GM23338 (cell line): ENCODE data around the gene DTHD1. TPM values are rescaled to one million over a fixed set of nuclear protein-coding genes. Genes with fewer than 3 reads are reported as not detected.

Experiments
- ATAC-seq: fragments of 200-7000 bp; cut with Tn5 transposase; 3 replicates; pipeline ENCODE4 v1.9.1; 2020
- DNase-seq: peaks from one replicate; pipeline ENCODE4 v3.0.0-alpha.2; 2015; ENCODE audit warnings: low spot score
- H2AFZ ChIP-seq: fragments of 200-600 bp; sonication (generic); 2 replicates; pipeline ENCODE4 v1.8.0; 2016; ENCODE audit warnings: antibody characterized with exemption, mild to moderate bottlenecking, moderate library complexity
- H3F3A ChIP-seq: fragments of 200-600 bp; sonication (generic); replicated peaks from 2 replicates; pipeline ENCODE4 v1.8.0; 2017; ENCODE audit warnings: antibody characterized with exemption, mixed run types, low read depth
- H3K27ac ChIP-seq: fragments of 200-600 bp; sonication (generic); 2 replicates; pipeline ENCODE4 v1.6.1; 2016; ENCODE audit warnings: low read depth
- H3K27me3 ChIP-seq: fragments of 200-600 bp; sonication (generic); 2 replicates; pipeline ENCODE4 v1.8.0; 2016; ENCODE audit warnings: mild to moderate bottlenecking, mixed run types, moderate library complexity; ENCODE audit not compliant: insufficient read depth
- H3K36me3 ChIP-seq: fragments of 200-600 bp; sonication (generic); 2 replicates; pipeline ENCODE4 v1.8.0; 2016; ENCODE audit warnings: mild to moderate bottlenecking; ENCODE audit not compliant: insufficient read depth
- H3K4me1 ChIP-seq: fragments of 200-600 bp; sonication (generic); 2 replicates; pipeline ENCODE4 v1.8.0; 2016; ENCODE audit warnings: mild to moderate bottlenecking, moderate library complexity; ENCODE audit not compliant: insufficient read depth
- H3K4me2 ChIP-seq: fragments of 200-600 bp; sonication (generic); 2 replicates; pipeline ENCODE4 v1.7.1; 2017; ENCODE audit warnings: mixed run types
- H3K4me3 ChIP-seq: fragments of 200-600 bp; sonication (generic); 2 replicates; pipeline ENCODE4 v1.6.1; 2016; ENCODE audit warnings: mixed run types
- H3K79me2 ChIP-seq: fragments of 200-600 bp; sonication (generic); replicated peaks from 2 replicates; pipeline ENCODE4 v1.8.0; 2017; ENCODE audit warnings: mild to moderate bottlenecking; ENCODE audit not compliant: insufficient read depth
- H3K9me2 ChIP-seq: fragments of 200-600 bp; sonication (generic); 2 replicates; pipeline ENCODE4 v1.8.0; 2017; ENCODE audit not compliant: insufficient read depth
- H4K20me1 ChIP-seq: fragments of 200-600 bp; sonication (generic); replicated peaks from 2 replicates; pipeline ENCODE4 v1.8.0; 2017; ENCODE audit warnings: mild to moderate bottlenecking; ENCODE audit not compliant: insufficient read depth
- H3K27ac Mint-ChIP-seq: 2 replicates; pipeline ENCODE4 v1.8.0; 2020; ENCODE audit warnings: inconsistent platforms, mild to moderate bottlenecking, moderate library complexity, mixed read lengths
- H3K27me3 Mint-ChIP-seq: 3 replicates; pipeline ENCODE4 v1.8.0; 2022; ENCODE audit warnings: low read depth, mild to moderate bottlenecking, moderate library complexity, mixed read lengths, inconsistent platforms; ENCODE audit not compliant: insufficient read depth, poor library complexity
- H3K36me3 Mint-ChIP-seq: 3 replicates; pipeline ENCODE4 v1.8.0; 2021; ENCODE audit warnings: low read depth, mild to moderate bottlenecking, inconsistent platforms, moderate library complexity, mixed read lengths
- H3K4me1 Mint-ChIP-seq: 3 replicates; pipeline ENCODE4 v1.8.0; 2020; ENCODE audit warnings: mild to moderate bottlenecking, inconsistent platforms, mixed read lengths
- H3K4me3 Mint-ChIP-seq: 3 replicates; pipeline ENCODE4 v1.8.0; 2021; ENCODE audit warnings: moderate library complexity, mild to moderate bottlenecking, inconsistent platforms, mixed read lengths
- H3K9me3 Mint-ChIP-seq: 3 replicates; pipeline ENCODE4 v1.8.0; 2020; ENCODE audit warnings: moderate library complexity, mild to moderate bottlenecking, inconsistent platforms, mixed read lengths
- CREB1 ChIP-seq: fragments of 250-450 bp; sonication (Bioruptor Pico); IDR thresholded peaks from 2 replicates; pipeline ENCODE4 v1.5.0; 2020; ENCODE audit warnings: low read depth, mild to moderate bottlenecking, moderate library complexity
- EZH2 ChIP-seq: fragments of 200-600 bp; sonication (generic); IDR thresholded peaks from one replicate; pipeline ENCODE4 v1.8.0; 2017; ENCODE audit warnings: antibody characterized with exemption, mild to moderate bottlenecking, low read depth; ENCODE audit not compliant: unreplicated experiment
- EZH2phosphoT487 ChIP-seq: fragments of 200-600 bp; sonication (generic); IDR thresholded peaks from one replicate; pipeline ENCODE4 v1.8.1; 2018; ENCODE audit warnings: antibody characterized with exemption; ENCODE audit not compliant: unreplicated experiment
- JUNB ChIP-seq: IDR thresholded peaks from one replicate; pipeline ENCODE4 v1.6.1; 2016; ENCODE audit warnings: antibody characterized with exemption; ENCODE audit not compliant: unreplicated experiment
- NANOG ChIP-seq: IDR thresholded peaks from 2 replicates; pipeline ENCODE4 v1.6.1; 2016; ENCODE audit warnings: antibody characterized with exemption, borderline replicate concordance
- POLR2AphosphoS5 ChIP-seq: IDR thresholded peaks from 2 replicates; pipeline ENCODE4 v1.6.1; 2016; ENCODE audit warnings: antibody characterized with exemption, low read depth
- ZNF114 ChIP-seq: fragments of 250-450 bp; sonication (Bioruptor Pico); IDR thresholded peaks from 2 replicates; pipeline ENCODE4 v1.5.0; 2020; ENCODE audit warnings: mild to moderate bottlenecking, moderate library complexity
- ZNF462 ChIP-seq: fragments of 250-450 bp; sonication (Bioruptor Pico); IDR thresholded peaks from 2 replicates; pipeline ENCODE4 v1.5.0; 2020; ENCODE audit warnings: mild to moderate bottlenecking, moderate library complexity
- polyA plus RNA-seq: library from polyadenylated mRNA; unstranded; fragments of >200 nt; fragmentation: Nextera tagmentation; extraction: Ambion mirVana; gene quantifications from 2 replicates; pipeline ENCODE4 v1.2.1, GENCODE V29; 2016
- total RNA-seq: library from RNA; depleted of rRNA; stranded (reverse); fragments of >200 nt; shearing (Covaris generic); gene quantifications from 2 replicates; pipeline ENCODE4 v1.2.3, GENCODE V29; 2014
- TF ChIP-seq, protein P1 (sequence below): IDR thresholded peaks from one replicate; pipeline ENCODE4 v1.6.1; 2018; ENCODE audit warnings: antibody characterized with exemption; ENCODE audit not compliant: unreplicated experiment

Gene DTHD1
- total and polyA plus RNA-seq, 2 experiments from 2014 or later = not detected

DNA sequence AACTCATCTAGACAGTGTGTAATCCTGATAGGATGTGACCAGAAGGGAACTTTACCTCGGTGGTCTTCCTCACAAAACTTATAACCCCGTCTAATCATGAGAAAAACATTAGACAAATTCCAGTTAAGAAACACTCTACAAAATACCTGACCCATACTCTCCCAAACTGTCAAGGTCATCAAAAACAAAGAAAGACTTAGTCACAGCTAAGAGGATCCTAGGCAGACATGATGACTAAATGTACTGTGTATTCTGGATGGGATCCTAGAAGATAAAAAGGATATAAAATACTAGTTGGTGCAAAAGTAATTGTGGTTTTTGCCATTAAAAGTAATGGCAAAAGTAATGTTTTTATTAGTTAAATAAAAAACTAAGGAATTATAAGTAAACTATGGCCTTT lies 81.6 kb downstream of the DTHD1 start (continued):
- no peak for TF ChIP-seq JUNB
- TF ChIP-seq ZNF114 (CRISPR knock-in tag) = no peak

GRCh38 chr4:36374836-36375511 lies 93.6 kb downstream of the DTHD1 start:
- H3F3A ChIP-seq = no peaks in the 10 kb centered on the region
- H3K4me1 Mint-ChIP-seq = no peaks in the 10 kb centered on the region
- H3K27me3 Mint-ChIP-seq = peaks cover 1% of the 10 kb centered on the region
- H3K27me3 ChIP-seq = no peaks in the 10 kb centered on the region
- H3K36me3 Mint-ChIP-seq = peaks cover 22% of the 10 kb centered on the region
- H2AFZ ChIP-seq = no peak overlapping the region
- no peak overlapping the region for H3K27ac Mint-ChIP-seq
- H3K79me2 ChIP-seq = no peaks in the 10 kb centered on the region
- DNase-seq (no peak), ATAC-seq (no peak)
- H3K4me2 ChIP-seq = no peak overlapping the region
- no peak overlapping the region for H3K4me3 Mint-ChIP-seq
- no peaks in the 10 kb centered on the region for H3K9me2 ChIP-seq
- no peak overlapping the region for H3K27ac ChIP-seq
- H3K9me3 Mint-ChIP-seq = peaks cover 59% of the 10 kb centered on the region
- H3K4me3 ChIP-seq = no peak overlapping the region
- TF ChIP-seq NANOG (no peak), JUNB (no peak)
- H3K36me3 ChIP-seq = no peaks in the 10 kb centered on the region; the same call in 1 of the 2 replicates
- H3K4me1 ChIP-seq = no peaks in the 10 kb centered on the region
- H4K20me1 ChIP-seq = no peaks in the 10 kb centered on the region

DNA sequence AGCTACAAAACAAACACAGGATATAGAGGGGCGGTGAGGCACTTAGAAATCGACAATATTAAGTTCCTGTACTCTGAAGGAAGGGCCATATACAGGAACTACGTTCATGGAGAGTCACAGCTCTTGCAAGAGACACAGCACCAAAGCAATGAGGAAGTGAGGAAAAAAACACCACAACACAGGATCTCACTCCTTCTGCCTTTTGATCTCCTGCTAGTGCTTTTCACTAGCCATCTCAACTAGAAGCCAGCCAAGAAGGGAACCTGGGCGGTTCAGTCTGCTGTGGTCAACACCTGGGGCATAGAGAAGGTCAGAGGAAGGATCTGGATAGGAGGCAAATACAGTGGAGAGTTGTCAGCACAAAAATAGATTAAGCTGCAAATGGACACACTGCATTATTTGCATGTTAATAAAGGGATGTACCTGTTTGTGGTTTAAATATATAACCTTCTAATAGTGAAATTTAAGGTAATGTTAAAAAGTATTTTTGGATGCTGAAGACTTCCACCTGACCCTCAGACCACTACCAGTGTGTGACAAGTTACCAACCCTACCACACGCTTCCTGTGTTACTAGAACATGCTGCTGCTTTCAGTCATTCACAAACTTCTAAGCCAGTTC lies 104.6 kb downstream of the DTHD1 start:
- Mint-ChIP-seq H3K4me1 (no peaks in the 10 kb centered on the region), H3K9me3 (peaks cover under 1% of the 10 kb centered on the region; the same call in 1 of the 3 replicates), H3K27me3 (peaks cover 2% of the 10 kb centered on the region), H3K36me3 (no peaks in the 10 kb centered on the region), H3K27ac (no peak overlapping the region), H3K4me3 (no peak overlapping the region)
- Histone ChIP-seq H2AFZ (no peak overlapping the region), H3K27me3 (no peaks in the 10 kb centered on the region), H3F3A (no peaks in the 10 kb centered on the region), H3K79me2 (no peaks in the 10 kb centered on the region), H4K20me1 (no peaks in the 10 kb centered on the region), H3K4me1 (no peaks in the 10 kb centered on the region), H3K4me2 (no peak overlapping the region), H3K27ac (no peak overlapping the region), H3K4me3 (no peak overlapping the region), H3K36me3 (no peaks in the 10 kb centered on the region), H3K9me2 (no peaks in the 10 kb centered on the region)
- no peak for DNase-seq
- no peak for ATAC-seq
- no peak for TF ChIP-seq ZNF114 (CRISPR knock-in tag)
- no peak for TF ChIP-seq ZNF462 (CRISPR knock-in tag)
- TF ChIP-seq EZH2 = no peak
- TF ChIP-seq POLR2AphosphoS5 = no peak
- TF ChIP-seq CREB1 (CRISPR knock-in tag) = no peak
- TF ChIP-seq NANOG = no peak
- TF ChIP-seq, protein P1, sequence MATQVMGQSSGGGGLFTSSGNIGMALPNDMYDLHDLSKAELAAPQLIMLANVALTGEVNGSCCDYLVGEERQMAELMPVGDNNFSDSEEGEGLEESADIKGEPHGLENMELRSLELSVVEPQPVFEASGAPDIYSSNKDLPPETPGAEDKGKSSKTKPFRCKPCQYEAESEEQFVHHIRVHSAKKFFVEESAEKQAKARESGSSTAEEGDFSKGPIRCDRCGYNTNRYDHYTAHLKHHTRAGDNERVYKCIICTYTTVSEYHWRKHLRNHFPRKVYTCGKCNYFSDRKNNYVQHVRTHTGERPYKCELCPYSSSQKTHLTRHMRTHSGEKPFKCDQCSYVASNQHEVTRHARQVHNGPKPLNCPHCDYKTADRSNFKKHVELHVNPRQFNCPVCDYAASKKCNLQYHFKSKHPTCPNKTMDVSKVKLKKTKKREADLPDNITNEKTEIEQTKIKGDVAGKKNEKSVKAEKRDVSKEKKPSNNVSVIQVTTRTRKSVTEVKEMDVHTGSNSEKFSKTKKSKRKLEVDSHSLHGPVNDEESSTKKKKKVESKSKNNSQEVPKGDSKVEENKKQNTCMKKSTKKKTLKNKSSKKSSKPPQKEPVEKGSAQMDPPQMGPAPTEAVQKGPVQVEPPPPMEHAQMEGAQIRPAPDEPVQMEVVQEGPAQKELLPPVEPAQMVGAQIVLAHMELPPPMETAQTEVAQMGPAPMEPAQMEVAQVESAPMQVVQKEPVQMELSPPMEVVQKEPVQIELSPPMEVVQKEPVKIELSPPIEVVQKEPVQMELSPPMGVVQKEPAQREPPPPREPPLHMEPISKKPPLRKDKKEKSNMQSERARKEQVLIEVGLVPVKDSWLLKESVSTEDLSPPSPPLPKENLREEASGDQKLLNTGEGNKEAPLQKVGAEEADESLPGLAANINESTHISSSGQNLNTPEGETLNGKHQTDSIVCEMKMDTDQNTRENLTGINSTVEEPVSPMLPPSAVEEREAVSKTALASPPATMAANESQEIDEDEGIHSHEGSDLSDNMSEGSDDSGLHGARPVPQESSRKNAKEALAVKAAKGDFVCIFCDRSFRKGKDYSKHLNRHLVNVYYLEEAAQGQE = no peak
- no peak for TF ChIP-seq EZH2phosphoT487
